ENCODE data around the gene SMIM17.

DNA sequence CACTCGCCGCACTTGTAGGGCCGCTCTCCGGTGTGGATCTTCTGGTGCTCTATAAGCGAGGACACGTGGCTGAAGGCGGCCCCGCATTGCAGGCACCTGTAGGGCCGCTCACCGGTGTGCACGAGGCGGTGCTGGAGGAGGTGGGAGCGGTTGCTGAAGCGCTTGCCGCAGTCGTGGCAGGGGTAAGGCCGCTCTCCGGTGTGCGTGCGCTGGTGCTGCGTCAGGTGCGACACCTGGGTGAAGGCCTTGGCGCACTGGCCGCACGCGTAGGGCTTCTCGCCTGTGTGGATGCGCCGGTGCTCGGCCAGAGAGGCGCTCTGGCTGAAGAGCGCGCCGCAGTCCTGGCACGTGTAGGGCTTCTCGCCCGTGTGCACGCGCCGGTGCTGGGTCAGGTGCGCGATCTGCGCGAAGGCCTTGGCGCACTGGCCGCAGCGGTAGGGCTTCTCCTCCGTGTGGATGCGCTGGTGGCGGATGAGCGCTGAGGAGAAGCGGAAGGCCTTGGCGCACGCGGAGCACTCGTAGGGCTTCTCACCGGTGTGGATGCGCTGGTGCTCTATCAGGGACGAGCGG, 21.1 kb downstream of the SMIM17 start:
- no peak for TF ChIP-seq CTCF (IDR thresholded peaks at IDR 0.05; ENCODE audit: low read length)
- no peak for TF ChIP-seq EZH2 (IDR thresholded peaks at IDR 0.05; ENCODE audit: borderline replicate concordance, low read length)

Measured in OCI-LY1 (cell line).